GM12878 (cell line): Measurements from ENCODE around the gene LALBA. TPM values are rescaled to one million over a fixed set of nuclear protein-coding genes. Genes with fewer than 3 reads are reported as not detected.
"Not testable (repeated sequence)": the region's sequence is repeated elsewhere in the genome, so short reads cannot be mapped to it uniquely, and the experiment has no call there.

Source experiments
- ATAC-seq: fragments of 200-7000 bp; cut with Tn5 transposase; 3 replicates; pipeline ENCODE4 v1.9.1; 2020; ENCODE audit warnings: mild to moderate bottlenecking, moderate library complexity
- BruUV-seq: library from RNA; stranded (reverse); fragments of 400-500 nt; replicated peaks from 2 replicates; lab custom pipeline; 2021; lab: Mats Ljungman, UMichigan
- CTCF ChIA-PET: fragments of 300-600 bp; sonication (Branson Sonifier 250); formaldehyde crosslinking; extraction: SDS; loops from one replicate; lab custom pipeline; 2021; ENCODE audit warnings: inconsistent platforms; lab: Yijun Ruan, JAX
- POLR2A ChIA-PET: fragments of 350-600 bp; formaldehyde crosslinking; extraction: SDS; loops from one replicate; lab custom pipeline; 2021; ENCODE audit warnings: inconsistent platforms; lab: Charles Lee
- RAD21 ChIA-PET: fragments of 300-600 bp; sonication (Branson Sonifier 250); formaldehyde crosslinking; loops from one replicate; lab custom pipeline; 2023; ENCODE audit warnings: antibody characterized with exemption; ENCODE audit not compliant: unreplicated experiment; lab: Charles Lee
- SMC1A ChIA-PET: fragments of 300-600 bp; sonication (Branson Sonifier 250); formaldehyde crosslinking; loops from one replicate; lab custom pipeline; 2023; ENCODE audit not compliant: unreplicated experiment, uncharacterized antibody; lab: Charles Lee
- DNase-seq: peaks from one replicate; pipeline ENCODE4 v3.0.0-alpha.2; 2011; ENCODE audit warnings: low read depth, low spot score
- FAIRE-seq: peaks from 3 replicates; lab custom pipeline; 2011; peaks lifted over from hg19 to GRCh38; lab: Jason Lieb, UNC
- H2AFZ ChIP-seq: 2 replicates; pipeline ENCODE4 v1.6.0; 2011; ENCODE audit warnings: low read depth, low read length, control low read depth; ENCODE audit not compliant: control insufficient read depth
- H3K27ac ChIP-seq: 2 replicates; pipeline ENCODE4 v1.5.1; 2011; ENCODE audit warnings: control low read depth; ENCODE audit not compliant: control insufficient read depth, insufficient read depth
- H3K27me3 ChIP-seq, 2 experiments: replicated peaks in 1 of 2; 2 replicates each; pipeline versions ENCODE4 v1.6.0 to v1.6.1; 2011; ENCODE audit warnings: low read length in 1 of 2; ENCODE audit not compliant: control insufficient read depth in 2 of 2, insufficient read depth in 2 of 2
- H3K36me3 ChIP-seq, 2 experiments: 2 replicates each; pipeline ENCODE4 v1.5.1; 2011; ENCODE audit warnings: low read length in 1 of 2; ENCODE audit not compliant: control insufficient read depth in 2 of 2, insufficient read depth in 2 of 2
- H3K4me1 ChIP-seq: 2 replicates; pipeline ENCODE4 v1.6.1; 2011; ENCODE audit warnings: mild to moderate bottlenecking, low read length, moderate library complexity, mixed read lengths; ENCODE audit not compliant: control insufficient read depth, insufficient read depth
- H3K4me2 ChIP-seq: 2 replicates; pipeline ENCODE4 v1.6.0; 2011; ENCODE audit warnings: control low read depth; ENCODE audit not compliant: control insufficient read depth, insufficient read depth
- H3K4me3 ChIP-seq: fragments of 200-600 bp; sonication (generic); 2 replicates; pipeline ENCODE4 v1.5.1; 2016
- H3K79me2 ChIP-seq: 2 replicates; pipeline ENCODE4 v1.6.0; 2011; ENCODE audit warnings: low read length; ENCODE audit not compliant: control insufficient read depth, insufficient read depth
- H3K9ac ChIP-seq: 2 replicates; pipeline ENCODE4 v1.8.0; 2011; ENCODE audit warnings: low read length, control low read depth, mixed read lengths; ENCODE audit not compliant: control insufficient read depth, insufficient read depth
- H3K9me3 ChIP-seq: replicated peaks from 3 replicates; pipeline ENCODE4 v1.5.1; 2011; ENCODE audit warnings: mild to moderate bottlenecking, low read length; ENCODE audit not compliant: control insufficient read depth, insufficient read depth
- H4K20me1 ChIP-seq: 2 replicates; pipeline ENCODE4 v1.6.0; 2011; ENCODE audit not compliant: control insufficient read depth, insufficient read depth
- ASH2L ChIP-seq: fragments of 300-600, 200-600 bp; sonication (generic); IDR thresholded peaks from 2 replicates; pipeline ENCODE4 v1.6.1; 2017; ENCODE audit warnings: low read depth, mild to moderate bottlenecking, borderline replicate concordance
- SRF ChIP-seq, 2 experiments: IDR thresholded peaks; 2 replicates each; pipeline ENCODE4 v1.6.1; 2011; ENCODE audit warnings: low read depth in 2 of 2, low read length in 2 of 2, mild to moderate bottlenecking in 1 of 2, moderate library complexity in 1 of 2
- YY1 ChIP-seq: IDR thresholded peaks from 2 replicates; pipeline ENCODE4 v1.6.1; 2011; ENCODE audit warnings: low read depth, mild to moderate bottlenecking, low read length
- WGBS: methylation state at CpG from one replicate; pipeline ENCODE4 v1.1.6; 2016; ENCODE audit warnings: low lambda C conversion rate; ENCODE audit not compliant: insufficient replicate concordance, insufficient coverage; ENCODE audit errors: missing lambda C conversion rate; 5-methylcytosine and 5-hydroxymethylcytosine counted together
- in situ Hi-C: fragments of 300-500 bp; cut with MboI; formaldehyde crosslinking; loops from 9 replicates; pipeline ENCODE4 v1.14.3; 2018; ENCODE audit warnings: mixed read lengths
- intact Hi-C: fragments of 100-400 bp; cut with micrococcal nuclease; formaldehyde crosslinking; loops from one replicate; pipeline ENCODE4 v1.14.2; 2022; ENCODE audit not compliant: unreplicated experiment
- polyA plus RNA-seq, 11 experiments: library from polyadenylated mRNA; depleted of rRNA in 4 of 11; unstranded in 6 of 11; stranded (reverse) in 5 of 11; fragments of >200 nt; fragmentation: Nextera tagmentation in 4 of 11; fragmentation: Illumina TruSeq in 1 of 11; extraction: Ambion mirVana in 4 of 11; extraction: Trizol in 1 of 11; gene quantifications; 1 replicate in 1 of 11; 2 replicates in 10 of 11; pipeline versions ENCODE4 v1.2.1 to v1.2.3, GENCODE V29; 2011 to 2016; ENCODE audit warnings: inconsistent platforms in 2 of 11, missing spikeins in 2 of 11, low read depth in 1 of 11
- total RNA-seq, 4 experiments: library from RNA; depleted of rRNA in 3 of 4; stranded (reverse); fragments of >200 nt in 3 of 4; fragmentation: Illumina TruSeq in 1 of 4; extraction: Trizol in 1 of 4; gene quantifications; 2 replicates each; pipeline versions ENCODE4 v1.2.1 to v1.2.3, GENCODE V29; 2013 to 2021

LALBA gene
- total and polyA plus RNA-seq, 10 of the 15 experiments (the other 5 are each of a cell fraction or from before 2014, with no cell fraction given), result not detected

- TF ChIP-seq ASH2L (no peak), SRF (IDR thresholded peaks at IDR 0.05; ENCODE audit: low read depth in 2 of 2, low read length in 2 of 2) (no peak), YY1 (no peak)
These were observed 13.2 kb downstream of the LALBA start (continued) for GRCh38 chr12:48556631-48557030.

GRCh38 chr12:48553666-48554343, 16.0 kb downstream of the LALBA start:
- ATAC-seq, BruUV-seq, H3K27me3 ChIP-seq, in situ Hi-C loops, H3K36me3 ChIP-seq, H3K4me2 ChIP-seq, DNase-seq, FAIRE-seq, H2AFZ ChIP-seq, H3K79me2 ChIP-seq, intact Hi-C loops, CTCF ChIA-PET, POLR2A ChIA-PET, H3K4me1 ChIP-seq, H3K9me3 ChIP-seq, H3K9ac ChIP-seq, H4K20me1 ChIP-seq, H3K4me3 ChIP-seq, H3K27ac ChIP-seq: not testable (repeated sequence)
- SMC1A ChIA-PET, result interaction anchor here (1.2 kb wide), 1 partner anchor 11 kb away, joined by 4 read pairs; no protein-coding TSS in a partner anchor
- RAD21 ChIA-PET, result interaction anchor here (1.3 kb wide), 1 partner anchor 65 kb away, joined by 3 read pairs; no protein-coding TSS in a partner anchor
- 40% methylated on average over 11 of the region's 11 CpGs for WGBS

- H3K4me3 ChIP-seq, H3K27ac ChIP-seq, RAD21 ChIA-PET, CTCF ChIA-PET, H3K9me3 ChIP-seq, H3K27me3 ChIP-seq, in situ Hi-C loops, H2AFZ ChIP-seq, H4K20me1 ChIP-seq, H3K79me2 ChIP-seq, BruUV-seq, H3K9ac ChIP-seq, ATAC-seq, POLR2A ChIA-PET, SMC1A ChIA-PET, DNase-seq, intact Hi-C loops, FAIRE-seq, H3K36me3 ChIP-seq, H3K4me1 ChIP-seq, H3K4me2 ChIP-seq: not testable (repeated sequence)
- WGBS, result 75% methylated on average over 13 of the region's 13 CpGs
These were observed 18.2 kb downstream of the LALBA start for GRCh38 chr12:48551636-48552035.

GRCh38 chr12:48547012-48547411, 22.8 kb downstream of the LALBA start:
- H2AFZ ChIP-seq, BruUV-seq, ATAC-seq, H3K9ac ChIP-seq, H3K27me3 ChIP-seq, H3K4me2 ChIP-seq, H4K20me1 ChIP-seq, H3K27ac ChIP-seq, H3K4me1 ChIP-seq, H3K79me2 ChIP-seq, POLR2A ChIA-PET, RAD21 ChIA-PET, DNase-seq, H3K9me3 ChIP-seq, H3K4me3 ChIP-seq, H3K36me3 ChIP-seq, FAIRE-seq, SMC1A ChIA-PET: not testable (repeated sequence)
- CTCF ChIA-PET, result interaction anchor here (9.7 kb wide), 1 partner anchor 71 kb away, joined by 250 read pairs; no protein-coding TSS in a partner anchor
- 100% methylated on average over 1 of the region's 3 CpGs for WGBS
- intact Hi-C loops (loop anchor here (10.0 kb wide), 1 partner anchor 248 kb away; no protein-coding TSS in a partner anchor), in situ Hi-C loops (loop anchor here (10.0 kb wide), 1 partner anchor 248 kb away; no protein-coding TSS in a partner anchor)
